Measurements from ENCODE around the gene ULK4. TPM values are rescaled to one million over a fixed set of nuclear protein-coding genes. Genes with fewer than 3 reads are reported as not detected.

The ULK4 gene
- total RNA-seq, result 10 to 100 TPM; 13.3 to 23.4 (median 17.9) TPM

- 1% methylated on average over 52 to 56 of the region's 58 CpGs for WGBS, 2 donors
- peak within 1 kb of the TSS; percentile 66 to 86 (median 82) for H3K27ac ChIP-seq
- H3K27me3 ChIP-seq, result no peaks in the 10 kb centered on the region
- peaks cover 0 to 14% (median 3%) of the 10 kb centered on the region in 4 donors for H3K4me1 ChIP-seq
- H3K9me3 ChIP-seq, result no peaks in the 10 kb centered on the region
- no peaks in the 10 kb centered on the region for H3K36me3 ChIP-seq
- TF ChIP-seq POLR2A (IDR thresholded peaks at IDR 0.05) (peak in 1 of 2 donors; percentile 40), EP300 (IDR thresholded peaks at IDR 0.05) (peak; percentile 95), CTCF (IDR thresholded peaks at IDR 0.05) (peak in 2 of 5 experiments; percentile 24 to 56)
- peak within 1 kb of the TSS; percentile 82 to 95 (median 90) for H3K4me3 ChIP-seq
- DNase-seq (ENCODE audit: low spot score in 2 of 2), result peak; percentile 88 to 93
These were observed at the start of gene ULK4 for GRCh38 chr3:41961751-41962679. TSS of gene ULK4 (minus strand) at chr3:41962103. CDS start at chr3:41954759, 7,344 bp downstream.

GRCh38 chr3:42010530-42010929, 48.6 kb upstream of the ULK4 start:
- WGBS, 2 donors, result 65 to 78% methylated on average over 2 of the region's 2 CpGs
- Histone ChIP-seq H3K4me1 (peaks cover 0 to 21% (median 7%) of the 10 kb centered on the region in 4 donors), H3K27ac (peak overlapping the region in 1 of 4 donors; percentile 18), H3K36me3 (no peaks in the 10 kb centered on the region), H3K9me3 (no peaks in the 10 kb centered on the region), H3K27me3 (no peaks in the 10 kb centered on the region), H3K4me3 (no peak overlapping the region)
- TF ChIP-seq POLR2A (IDR thresholded peaks at IDR 0.05) (no peak), CTCF (IDR thresholded peaks at IDR 0.05) (no peak), EP300 (IDR thresholded peaks at IDR 0.05) (no peak)
- no peak for DNase-seq (ENCODE audit: low spot score in 2 of 2)

GRCh38 chr3:42009456-42009855, 47.6 kb upstream of the ULK4 start:
- Histone ChIP-seq H3K9me3 (no peaks in the 10 kb centered on the region), H3K27ac (no peak overlapping the region), H3K4me1 (peaks cover 0 to 10% (median 0%) of the 10 kb centered on the region in 4 donors), H3K36me3 (no peaks in the 10 kb centered on the region), H3K27me3 (no peaks in the 10 kb centered on the region), H3K4me3 (no peak overlapping the region)
- WGBS, 2 donors, result 86 to 95% methylated on average over 4 of the region's 4 CpGs
- DNase-seq (ENCODE audit: low spot score in 2 of 2), result no peak
- TF ChIP-seq CTCF (IDR thresholded peaks at IDR 0.05) (no peak), EP300 (IDR thresholded peaks at IDR 0.05) (no peak), POLR2A (IDR thresholded peaks at IDR 0.05) (no peak)

- WGBS, 2 donors, result 81 to 93% methylated on average over 3 of the region's 3 CpGs
- Histone ChIP-seq H3K4me1 (peaks cover 0 to 5% (median 0%) of the 10 kb centered on the region in 4 donors), H3K27ac (no peak overlapping the region), H3K4me3 (no peak overlapping the region), H3K27me3 (no peaks in the 10 kb centered on the region), H3K9me3 (peaks cover 0 to 2% (median 0%) of the 10 kb centered on the region in 4 donors), H3K36me3 (no peaks in the 10 kb centered on the region)
- TF ChIP-seq POLR2A (IDR thresholded peaks at IDR 0.05), result no peak
- no peak for TF ChIP-seq CTCF (IDR thresholded peaks at IDR 0.05)
- no peak for DNase-seq (ENCODE audit: low spot score in 2 of 2)
These were observed 45.9 kb upstream of the ULK4 start for GRCh38 chr3:42007785-42008184.

GRCh38 chr3:42005401-42005800, 43.5 kb upstream of the ULK4 start:
- Histone ChIP-seq H3K27ac (no peak overlapping the region), H3K36me3 (no peaks in the 10 kb centered on the region), H3K4me3 (no peak overlapping the region), H3K9me3 (peaks cover 0 to 6% (median 0%) of the 10 kb centered on the region in 4 donors), H3K27me3 (no peaks in the 10 kb centered on the region), H3K4me1 (no peaks in the 10 kb centered on the region)
- 81 to 82% methylated on average over 4 of the region's 4 CpGs for WGBS, 2 donors
- DNase-seq (ENCODE audit: low spot score in 2 of 2), result no peak
- no peak for TF ChIP-seq POLR2A (IDR thresholded peaks at IDR 0.05)
- no peak for TF ChIP-seq EP300 (IDR thresholded peaks at IDR 0.05)
- TF ChIP-seq CTCF (IDR thresholded peaks at IDR 0.05), result no peak

All from tibial nerve (tissue), 4 donors.